Body of pancreas (tissue), 4 donors: Measurements from ENCODE around the gene THUMPD3. TPM values are rescaled to one million over a fixed set of nuclear protein-coding genes. Genes with fewer than 3 reads are reported as not detected.

Experiments used
- ATAC-seq: fragments of 150-250 bp; one replicate; pipeline ENCODE4 v1.9.1; 2016
- DNase-seq, 4 donors: peaks; one replicate each; pipeline ENCODE4 v3.0.0-alpha.2; 2019
- H3K27ac ChIP-seq, 4 donors: fragments of 200-600 bp; sonication (generic); 1 replicate in 3 of 4; 2 replicates in 1 of 4; pipeline versions ENCODE4 v1.5.1 to v1.6.1; 2016 to 2019; ENCODE audit warnings: mild to moderate bottlenecking in 1 of 4, mixed read lengths in 1 of 4, moderate library complexity in 1 of 4
- H3K27me3 ChIP-seq, 2 donors: fragments of 200-600 bp; sonication (generic); one replicate each; pipeline ENCODE4 v1.6.0; 2016; ENCODE audit warnings: mild to moderate bottlenecking in 1 of 2
- H3K36me3 ChIP-seq, 2 donors: fragments of 200-600 bp; sonication (generic); replicated peaks in 1 of 2; 2 replicates each; pipeline ENCODE4 v1.5.1; 2016; ENCODE audit warnings: low read depth in 2 of 2; ENCODE audit not compliant: insufficient read depth in 1 of 2
- H3K4me1 ChIP-seq: fragments of 200-600 bp; sonication (generic); one replicate; pipeline ENCODE4 v1.6.0; 2016
- H3K4me3 ChIP-seq, 2 donors: fragments of 200-600 bp; sonication (generic); 1 replicate in 1 of 2; 2 replicates in 1 of 2; pipeline ENCODE4 v1.5.1; 2016 to 2019
- H3K9me3 ChIP-seq, 3 donors: fragments of 200-600 bp; sonication (generic); 1 replicate in 2 of 3; 2 replicates in 1 of 3; pipeline ENCODE4 v1.5.1; 2016
- POLR2A ChIP-seq, 3 donors: fragments of 450-650 bp; IDR thresholded peaks; one replicate each; pipeline ENCODE4 v1.6.1; 2016; ENCODE audit warnings: antibody characterized with exemption in 3 of 3, mild to moderate bottlenecking in 2 of 3
- whole genome bisulfite sequencing, 2 donors: methylation state at CpG; one replicate each; pipeline ENCODE4 v1.1.5; 2017; 5-methylcytosine and 5-hydroxymethylcytosine counted together
- intact Hi-C: fragments of 100-400 bp; cut with DNase I; formaldehyde crosslinking; loops from one replicate; pipeline ENCODE4 v1.15.1; 2023
- total RNA-seq, 2 donors: library from RNA; depleted of rRNA; stranded (reverse); fragments of >200 nt; gene quantifications; one replicate each; pipeline ENCODE4 v1.1.0, GENCODE V29; 2016
- TF ChIP-seq, protein P1 (sequence below), 7 experiments: fragments of 450-650 bp in 4 of 7; fragments of 200-600 bp in 3 of 7; sonication (generic) in 3 of 7; IDR thresholded peaks; one replicate each; pipeline ENCODE4 v1.5.1; 2016 to 2019; ENCODE audit warnings: antibody characterized with exemption in 7 of 7

The THUMPD3 gene
- total RNA-seq, 2 donors from 2014 or later = 16.1 to 27.0 TPM

DNA sequence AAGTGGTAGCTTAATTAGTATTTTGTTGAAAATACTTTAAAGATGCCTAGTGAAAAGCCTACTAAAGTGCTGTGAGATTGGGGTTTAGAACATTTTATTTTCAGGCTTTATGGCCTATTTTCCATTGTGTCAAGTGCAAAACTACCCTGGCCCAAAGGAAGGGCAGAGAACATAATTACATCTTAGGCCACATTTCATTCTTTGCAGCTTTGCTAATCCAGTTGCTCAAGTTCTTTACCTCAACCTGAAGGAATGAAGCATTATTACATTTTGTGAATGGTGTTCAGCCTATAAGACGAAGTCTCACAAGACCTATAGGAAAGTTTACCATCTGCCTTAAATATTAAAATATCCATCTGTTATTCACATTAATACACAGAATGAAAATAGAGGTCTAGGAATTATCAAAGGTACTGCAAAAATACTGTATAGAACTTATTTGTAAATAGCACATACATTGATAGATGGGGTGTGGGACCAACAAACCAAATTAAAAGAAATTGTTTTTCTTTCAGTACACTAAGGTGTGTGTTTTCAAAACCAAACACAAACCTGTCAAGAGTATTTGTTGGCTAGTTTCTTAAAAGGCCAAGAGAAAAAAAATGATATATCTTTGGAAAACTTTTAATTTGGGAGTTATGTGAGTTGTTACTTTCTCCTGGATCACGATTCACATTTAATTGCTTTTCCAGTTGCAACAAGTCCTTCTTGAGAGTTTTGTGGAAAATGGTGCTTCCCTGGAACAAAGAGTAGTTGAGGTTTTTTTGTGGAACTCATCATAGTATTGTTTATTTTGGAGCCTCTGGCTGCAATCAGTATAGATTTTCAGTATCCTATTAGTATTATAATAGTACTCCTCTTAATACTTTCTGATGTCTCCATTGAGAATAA lies 22.6 kb downstream of the THUMPD3 start:
- no peak for DNase-seq
- no peak for TF ChIP-seq POLR2A (IDR thresholded peaks at IDR 0.05)
- H3K4me3 ChIP-seq = no peak overlapping the region
- H3K36me3 ChIP-seq = peaks cover 0 to 20% of the 10 kb centered on the region in 2 donors
- H3K27me3 ChIP-seq = no peaks in the 10 kb centered on the region
- H3K27ac ChIP-seq = peak overlapping the region in 1 of 4 donors; percentile 21
- intact Hi-C loops = no loop called here
- no peak for ATAC-seq
- H3K9me3 ChIP-seq = no peaks in the 10 kb centered on the region
- 83 to 93% methylated on average over 2 of the region's 2 CpGs for WGBS, 2 donors
- H3K4me1 ChIP-seq = peaks cover 8% of the 10 kb centered on the region

DNA sequence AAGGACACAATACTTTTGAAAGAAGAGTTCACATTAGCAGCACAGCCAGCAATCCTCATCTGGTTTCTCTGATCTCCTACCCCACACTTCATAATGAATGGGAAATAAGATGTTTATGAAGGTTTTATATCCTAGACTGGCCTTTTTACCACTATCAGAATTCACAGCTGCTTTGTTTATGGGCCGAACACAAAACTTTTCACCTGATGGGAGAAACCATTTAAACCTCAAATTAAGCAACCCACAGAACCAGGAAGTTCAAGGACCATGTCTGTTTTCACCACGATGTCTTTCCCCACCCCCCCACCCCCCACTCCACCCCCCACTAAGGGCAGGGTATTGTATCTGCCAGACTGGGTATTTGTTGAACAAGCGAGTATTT lies 23.2 kb downstream of the THUMPD3 start:
- Histone ChIP-seq H3K27ac (peak overlapping the region in 1 of 4 donors; percentile 21), H3K36me3 (peaks cover 0 to 26% of the 10 kb centered on the region in 2 donors), H3K4me3 (no peak overlapping the region), H3K9me3 (no peaks in the 10 kb centered on the region), H3K4me1 (peaks cover 8% of the 10 kb centered on the region), H3K27me3 (no peaks in the 10 kb centered on the region)
- ATAC-seq (no peak), DNase-seq (no peak)
- 45 to 60% methylated on average over 3 of the region's 3 CpGs for WGBS, 2 donors
- intact Hi-C loops = no loop called here
- no peak for TF ChIP-seq POLR2A (IDR thresholded peaks at IDR 0.05)
- TF ChIP-seq, protein P1, sequence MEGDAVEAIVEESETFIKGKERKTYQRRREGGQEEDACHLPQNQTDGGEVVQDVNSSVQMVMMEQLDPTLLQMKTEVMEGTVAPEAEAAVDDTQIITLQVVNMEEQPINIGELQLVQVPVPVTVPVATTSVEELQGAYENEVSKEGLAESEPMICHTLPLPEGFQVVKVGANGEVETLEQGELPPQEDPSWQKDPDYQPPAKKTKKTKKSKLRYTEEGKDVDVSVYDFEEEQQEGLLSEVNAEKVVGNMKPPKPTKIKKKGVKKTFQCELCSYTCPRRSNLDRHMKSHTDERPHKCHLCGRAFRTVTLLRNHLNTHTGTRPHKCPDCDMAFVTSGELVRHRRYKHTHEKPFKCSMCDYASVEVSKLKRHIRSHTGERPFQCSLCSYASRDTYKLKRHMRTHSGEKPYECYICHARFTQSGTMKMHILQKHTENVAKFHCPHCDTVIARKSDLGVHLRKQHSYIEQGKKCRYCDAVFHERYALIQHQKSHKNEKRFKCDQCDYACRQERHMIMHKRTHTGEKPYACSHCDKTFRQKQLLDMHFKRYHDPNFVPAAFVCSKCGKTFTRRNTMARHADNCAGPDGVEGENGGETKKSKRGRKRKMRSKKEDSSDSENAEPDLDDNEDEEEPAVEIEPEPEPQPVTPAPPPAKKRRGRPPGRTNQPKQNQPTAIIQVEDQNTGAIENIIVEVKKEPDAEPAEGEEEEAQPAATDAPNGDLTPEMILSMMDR (IDR thresholded peaks at IDR 0.05) = no peak

DNA sequence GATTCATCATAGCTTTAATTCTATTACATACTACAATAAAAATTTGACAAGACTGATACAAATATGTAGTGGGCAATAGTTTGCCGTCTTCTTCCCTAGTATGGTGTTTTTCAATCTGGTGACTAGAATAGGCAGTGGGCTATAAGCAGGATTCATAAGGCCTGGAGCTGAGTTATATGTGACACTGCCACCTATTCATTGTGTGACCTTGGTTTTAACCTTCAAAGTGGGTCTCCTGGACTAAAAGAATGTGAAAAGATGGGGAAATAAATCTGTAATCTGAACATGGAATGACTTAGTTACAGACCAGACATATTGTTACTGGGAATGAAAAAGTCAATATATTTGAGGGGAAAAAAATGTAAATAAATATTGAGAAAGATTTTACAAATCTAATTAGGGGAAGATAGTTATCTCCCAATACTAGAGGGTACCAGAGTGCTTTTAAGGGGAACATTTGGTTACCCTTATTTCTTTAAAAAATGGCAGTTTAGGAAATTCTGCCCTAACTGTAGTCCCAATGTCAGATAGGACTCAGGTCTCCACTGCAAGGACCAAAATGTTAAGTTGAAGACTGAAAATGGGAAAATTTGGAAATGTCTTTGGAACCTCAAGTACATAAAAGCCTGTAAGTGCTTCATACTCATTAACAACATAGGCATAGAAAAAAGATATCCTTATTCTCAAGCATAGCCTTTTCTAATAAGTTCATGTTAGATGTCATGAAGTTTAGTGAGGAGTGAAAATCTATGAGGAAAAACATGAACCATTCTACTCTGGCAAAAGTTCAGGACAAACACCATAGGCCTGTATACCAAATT lies 23.9 kb downstream of the THUMPD3 start:
- H3K27me3 ChIP-seq = no peaks in the 10 kb centered on the region
- DNase-seq = no peak
- no peak for ATAC-seq
- H3K4me3 ChIP-seq = no peak overlapping the region
- TF ChIP-seq POLR2A (IDR thresholded peaks at IDR 0.05) = no peak
- TF ChIP-seq, protein P1 (IDR thresholded peaks at IDR 0.05) = no peak
- 39 to 71% methylated on average over 1 of the region's 1 CpG for WGBS, 2 donors
- peaks cover 15% of the 10 kb centered on the region for H3K4me1 ChIP-seq
- peak overlapping the region in 1 of 4 donors; percentile 25 for H3K27ac ChIP-seq
- no peaks in the 10 kb centered on the region for H3K9me3 ChIP-seq
- intact Hi-C loops = no loop called here
- peaks cover 0 to 26% of the 10 kb centered on the region in 2 donors for H3K36me3 ChIP-seq

DNA sequence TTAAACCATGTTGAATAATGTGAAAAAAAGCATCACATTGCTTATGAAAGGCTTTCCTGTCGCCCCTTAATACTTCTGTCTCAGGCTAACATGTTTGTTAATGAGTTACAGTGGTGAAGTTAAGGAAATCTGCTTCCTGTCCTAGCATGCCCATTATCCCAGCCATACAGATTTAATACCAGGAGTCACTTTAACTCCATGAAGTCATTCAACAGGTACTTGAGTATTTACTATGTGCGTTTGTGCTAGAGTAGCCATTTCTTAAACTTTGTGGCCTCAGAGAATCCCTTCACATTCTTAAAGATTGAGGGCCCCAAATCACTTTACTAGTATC lies 24.4 kb downstream of the THUMPD3 start:
- no peak for DNase-seq
- 66 to 69% methylated on average over 2 of the region's 2 CpGs for WGBS, 2 donors
- Histone ChIP-seq H3K27ac (no peak overlapping the region), H3K27me3 (no peaks in the 10 kb centered on the region), H3K4me1 (peaks cover 20% of the 10 kb centered on the region), H3K36me3 (peaks cover 0 to 26% of the 10 kb centered on the region in 2 donors), H3K4me3 (no peak overlapping the region), H3K9me3 (no peaks in the 10 kb centered on the region)
- no peak for ATAC-seq
- intact Hi-C loops = no loop called here
- TF ChIP-seq, protein P1 (IDR thresholded peaks at IDR 0.05) = no peak
- TF ChIP-seq POLR2A (IDR thresholded peaks at IDR 0.05) = no peak

DNA sequence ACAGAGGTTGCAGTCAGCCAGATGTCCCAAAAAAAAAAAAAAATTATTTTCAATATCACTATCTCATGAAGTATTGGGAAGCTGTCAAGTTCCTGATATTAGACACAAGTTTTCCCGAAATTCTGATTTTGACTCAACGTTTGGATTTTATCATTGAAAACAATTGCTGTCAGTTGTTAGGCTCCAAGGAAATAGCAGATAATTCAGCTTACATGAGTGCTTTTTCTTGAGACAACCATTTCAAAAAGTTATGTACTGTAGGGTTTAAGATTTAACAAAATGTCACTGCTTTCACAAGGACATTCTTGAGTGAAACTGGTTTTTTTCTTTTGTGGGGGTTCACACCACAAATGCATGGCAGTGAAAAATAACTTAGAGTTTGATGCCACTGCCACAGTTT lies 25.3 kb downstream of the THUMPD3 start:
- no peak for DNase-seq
- TF ChIP-seq POLR2A (IDR thresholded peaks at IDR 0.05) = no peak
- TF ChIP-seq, protein P1 (IDR thresholded peaks at IDR 0.05) = no peak
- ATAC-seq = no peak
- Histone ChIP-seq H3K27me3 (no peaks in the 10 kb centered on the region), H3K36me3 (peaks cover 0 to 26% of the 10 kb centered on the region in 2 donors), H3K4me3 (no peak overlapping the region), H3K4me1 (peaks cover 29% of the 10 kb centered on the region), H3K27ac (no peak overlapping the region), H3K9me3 (no peaks in the 10 kb centered on the region)
- WGBS, 2 donors = 46 to 53% methylated on average over 2 of the region's 2 CpGs
- intact Hi-C loops = no loop called here
